Glomerular visceral epithelial cell (primary cell): ENCODE data around the gene AP3S1.
"Not testable (repeated sequence)": the region's sequence is repeated elsewhere in the genome, so short reads cannot be mapped to it uniquely, and the experiment has no call there.

Experiments
- DNase-seq: peaks from one replicate; pipeline ENCODE4 v3.0.0-alpha.2; 2016; ENCODE audit errors: extremely low spot score

Gene AP3S1

DNA sequence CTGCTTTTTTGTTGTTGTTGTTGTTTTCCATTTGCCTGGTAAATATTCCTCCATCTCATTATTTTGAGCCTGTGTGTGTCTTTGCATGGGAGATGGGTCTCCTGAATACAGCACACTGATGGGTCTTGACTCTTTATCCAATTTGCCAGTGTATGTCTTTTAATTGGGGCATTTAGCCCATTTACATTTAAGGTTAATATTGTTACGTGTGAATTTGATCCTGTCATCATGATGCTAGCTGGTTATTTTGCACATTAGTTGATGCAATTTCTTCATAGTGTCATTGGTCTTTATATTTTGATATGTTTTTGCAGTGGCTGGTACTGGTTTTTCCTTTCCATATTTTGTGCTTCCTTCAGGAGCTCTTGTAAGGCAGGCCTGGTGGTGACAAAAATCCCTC lies 16.8 kb upstream of the AP3S1 start:
- DNase-seq = not testable (repeated sequence)

DNA sequence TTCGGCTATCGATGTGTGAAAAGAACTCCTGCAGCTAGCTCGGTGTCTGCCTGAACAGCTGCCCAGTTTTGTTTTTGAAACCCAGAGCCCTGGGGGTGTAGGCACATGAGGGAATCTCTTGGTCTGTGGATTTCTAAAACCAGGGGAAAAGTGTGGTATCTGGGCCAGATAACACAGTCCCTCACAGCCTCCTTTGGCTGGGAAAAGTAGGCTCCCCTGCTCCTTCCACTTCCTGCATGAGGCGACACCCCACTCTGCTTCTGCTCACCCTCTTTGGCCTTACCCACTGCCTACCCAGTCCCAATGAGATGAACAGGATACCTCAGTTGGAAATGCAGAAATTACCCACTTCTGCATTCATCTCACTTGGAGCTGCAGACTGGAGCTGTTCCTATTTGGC lies 15.8 kb upstream of the AP3S1 start:
- DNase-seq = no peak

DNA sequence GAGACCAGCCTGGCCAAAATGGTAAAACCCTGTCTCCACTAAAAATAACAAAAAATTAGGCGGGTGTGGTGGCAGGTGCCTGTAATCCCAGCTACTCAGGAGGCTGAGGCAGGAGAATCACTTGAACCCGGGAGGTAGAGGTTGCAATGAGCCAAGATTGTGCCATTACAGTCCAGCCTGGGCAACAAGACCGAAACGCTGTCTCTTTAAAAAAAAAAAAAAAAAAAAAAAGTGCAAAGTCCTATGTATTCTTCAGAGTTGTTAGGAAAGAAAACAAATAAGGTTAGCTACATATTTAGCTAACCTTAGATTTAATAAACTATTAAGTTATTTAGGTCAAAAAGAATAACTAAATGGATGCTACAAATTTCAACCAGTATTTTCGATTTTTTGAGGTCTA lies 11.8 kb upstream of the AP3S1 start:
- DNase-seq = no peak

DNA sequence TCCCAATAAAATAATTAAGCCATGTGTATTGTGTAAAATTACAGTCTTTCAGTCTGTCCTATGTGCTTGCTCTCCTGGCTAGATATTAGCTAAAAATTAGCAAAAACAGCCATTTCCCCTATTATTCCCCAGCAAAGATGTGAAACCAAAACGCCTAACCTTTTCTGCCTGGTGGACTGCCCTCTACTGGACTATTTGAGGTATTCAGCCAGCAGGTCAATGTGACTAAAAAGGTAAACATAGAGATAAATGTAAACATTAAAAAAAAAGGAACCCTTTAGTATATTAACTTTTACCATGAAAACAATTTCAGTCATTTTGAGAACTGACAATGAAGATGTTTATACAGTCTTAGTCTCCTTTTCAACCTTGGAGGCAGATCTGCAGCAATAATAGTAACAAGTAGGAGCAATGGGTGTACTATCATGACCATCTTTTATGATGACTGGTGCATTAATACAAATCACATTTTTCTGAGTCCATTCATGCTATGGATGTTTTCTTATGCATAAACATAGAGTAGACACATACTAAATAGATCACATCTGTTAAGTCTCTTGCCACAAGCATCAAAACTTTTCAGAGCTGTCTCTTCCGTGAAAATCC lies 10.5 kb upstream of the AP3S1 start:
- peak; percentile 43 for DNase-seq

DNA sequence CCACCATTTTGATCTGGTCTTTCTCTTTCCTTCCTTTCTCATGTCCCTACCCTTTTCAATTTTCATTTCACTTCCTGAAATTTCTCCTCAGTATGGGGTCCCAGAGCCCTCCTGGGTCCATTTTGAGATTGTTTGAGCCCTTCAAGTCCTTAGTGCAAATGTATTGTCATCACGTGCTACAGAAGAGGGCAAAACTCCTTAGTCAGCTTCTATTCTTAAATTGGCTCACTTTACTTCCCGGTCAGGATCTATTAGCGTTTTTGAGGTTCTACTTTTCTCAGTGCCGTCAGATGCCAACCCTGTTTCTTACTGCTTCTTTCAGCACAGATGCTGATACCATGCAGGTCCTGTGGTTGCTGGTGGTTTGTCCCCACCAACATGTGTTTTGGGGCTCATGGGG lies 6.3 kb upstream of the AP3S1 start:
- no peak for DNase-seq

DNA sequence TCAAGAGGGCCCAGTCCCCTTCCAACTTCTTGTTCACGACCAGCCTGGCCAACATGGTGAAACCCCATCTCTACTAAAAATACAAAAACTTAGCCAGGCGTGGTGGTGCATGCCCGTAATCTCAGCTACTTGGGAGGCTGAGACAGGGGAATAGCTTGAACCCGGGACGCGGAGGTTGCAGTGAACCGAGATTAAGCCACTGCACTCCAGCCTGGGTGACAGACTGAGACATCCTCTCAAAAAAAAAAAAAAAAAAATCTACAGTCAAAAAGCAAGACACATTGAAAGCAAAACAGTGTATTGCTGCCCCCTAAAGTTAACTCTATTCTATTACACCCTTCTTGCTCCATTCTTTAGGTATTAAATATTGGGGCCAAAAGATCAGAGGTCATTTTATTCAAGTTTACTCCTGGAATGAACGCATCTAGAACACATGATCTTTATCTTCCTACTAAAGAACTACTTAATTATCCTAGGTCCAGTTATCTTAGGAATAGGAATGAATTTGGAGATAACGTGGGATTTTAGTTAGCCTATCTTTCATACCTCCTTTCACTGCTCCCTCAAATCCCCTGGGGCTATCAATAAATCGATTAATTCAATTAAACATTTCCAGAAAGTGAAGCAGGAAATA lies 2.7 kb upstream of the AP3S1 start:
- DNase-seq = peak; percentile 51

DNA sequence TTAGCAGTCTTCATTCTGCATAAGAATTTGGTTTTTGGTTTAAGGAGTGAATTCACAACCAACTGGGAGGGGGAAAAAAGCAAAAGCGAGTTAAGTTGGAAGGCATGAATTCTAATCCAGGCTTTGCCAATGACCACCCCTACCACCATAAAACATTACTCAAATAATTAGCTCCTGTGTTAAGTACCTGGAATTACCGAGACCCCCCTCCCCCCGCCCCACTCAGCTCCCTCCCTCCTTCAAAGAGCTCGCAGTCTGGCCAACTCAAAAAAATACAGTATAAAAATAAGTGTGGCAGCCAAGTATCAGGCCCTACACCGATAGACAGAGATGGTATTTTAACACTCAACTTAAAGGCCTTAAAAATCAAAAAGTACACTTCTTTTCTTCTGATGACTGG lies 862 bp upstream of the AP3S1 start:
- DNase-seq = no peak

DNA sequence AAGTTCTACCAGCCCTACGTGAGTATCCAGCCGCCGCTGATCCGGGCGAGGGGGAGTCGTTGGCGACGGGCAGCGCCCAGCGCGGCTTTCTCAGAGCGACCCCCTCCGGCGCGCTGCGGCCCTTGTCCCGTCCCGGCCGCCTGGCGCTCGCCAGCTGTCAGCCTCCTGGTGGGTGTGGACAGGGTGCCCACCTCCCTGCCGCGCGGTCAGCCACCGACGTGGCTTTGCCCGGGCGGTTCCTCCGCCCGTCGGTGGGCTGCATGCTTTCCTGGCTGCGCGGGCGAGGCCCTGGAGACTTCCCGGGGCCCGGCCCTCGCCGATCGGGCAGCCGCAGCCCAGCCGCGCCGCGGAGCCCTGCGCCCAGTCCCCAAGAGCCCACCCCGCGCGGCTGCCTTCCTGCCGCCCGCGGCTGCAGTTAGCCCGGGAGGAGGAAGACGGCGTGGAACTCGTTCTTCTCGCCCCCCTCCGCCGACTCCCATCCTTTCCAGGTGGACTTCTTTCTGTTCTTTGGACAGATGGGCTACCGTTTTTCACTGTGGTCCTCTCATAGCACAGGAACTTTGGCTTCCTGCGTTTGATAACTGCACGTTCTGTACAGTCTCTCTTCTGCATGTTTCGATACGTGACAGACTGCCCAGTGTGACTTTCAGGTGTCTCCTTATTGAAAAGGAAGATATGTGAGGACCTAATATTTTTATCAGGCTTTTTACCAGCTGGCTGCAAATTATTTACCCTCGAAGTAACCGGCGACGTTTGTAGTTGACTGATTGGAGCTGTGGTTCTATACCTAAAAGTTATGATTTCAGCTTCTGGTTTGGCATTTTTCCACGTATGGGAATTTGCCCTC lies 577 bp downstream of the AP3S1 start:
- DNase-seq = peak; percentile 74

DNA sequence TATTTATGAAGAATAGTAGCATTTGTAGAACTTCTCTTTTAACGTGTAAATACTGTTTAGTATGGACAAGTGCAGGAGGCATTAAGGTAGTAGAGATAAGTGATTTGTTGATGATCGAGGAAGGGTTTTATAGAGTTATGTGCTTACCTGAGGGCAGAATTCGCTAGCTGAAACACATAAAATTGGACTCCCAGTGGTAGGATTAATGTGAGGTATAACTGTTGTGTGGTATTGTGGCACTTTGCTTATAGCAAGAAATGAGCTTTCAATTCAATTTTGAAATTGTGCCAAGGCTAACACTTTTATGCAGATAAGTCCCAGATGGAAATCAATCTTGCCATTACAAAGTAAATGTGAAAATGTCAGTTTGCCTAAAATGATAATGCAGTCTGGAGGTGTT lies 1.2 kb downstream of the AP3S1 start:
- no peak for DNase-seq

DNA sequence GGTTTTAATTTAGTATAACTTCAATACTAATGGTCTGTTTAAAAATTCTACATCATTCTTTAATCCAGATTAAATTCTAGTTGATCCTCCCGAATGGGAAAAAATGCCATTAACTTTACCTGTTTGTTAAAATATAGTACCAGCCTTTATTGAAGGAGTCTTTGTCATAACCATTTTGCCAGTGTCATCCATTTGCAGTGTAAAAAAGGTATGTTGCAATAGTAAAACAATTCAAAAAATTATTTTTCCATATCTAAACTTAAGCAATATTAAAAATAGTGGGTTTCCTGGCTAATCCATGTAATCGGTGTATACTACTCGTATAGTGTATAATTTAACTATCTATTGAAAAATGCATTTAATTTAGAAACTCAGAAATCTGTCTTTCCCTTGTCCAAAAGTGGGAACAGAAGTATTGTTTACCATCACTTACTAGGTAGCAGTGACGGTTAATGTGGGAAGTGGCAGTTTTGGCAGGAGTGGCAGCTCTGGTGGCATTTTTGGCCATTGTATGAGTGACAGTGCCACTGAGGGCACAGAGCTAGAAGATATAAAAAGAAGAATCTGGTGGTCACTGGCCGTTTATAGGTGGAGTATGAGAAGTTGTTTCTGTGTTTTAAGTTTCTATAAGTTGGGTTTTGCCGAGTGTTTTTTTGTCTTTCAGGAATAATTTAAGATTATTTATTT lies 1.9 kb downstream of the AP3S1 start:
- no peak for DNase-seq

DNA sequence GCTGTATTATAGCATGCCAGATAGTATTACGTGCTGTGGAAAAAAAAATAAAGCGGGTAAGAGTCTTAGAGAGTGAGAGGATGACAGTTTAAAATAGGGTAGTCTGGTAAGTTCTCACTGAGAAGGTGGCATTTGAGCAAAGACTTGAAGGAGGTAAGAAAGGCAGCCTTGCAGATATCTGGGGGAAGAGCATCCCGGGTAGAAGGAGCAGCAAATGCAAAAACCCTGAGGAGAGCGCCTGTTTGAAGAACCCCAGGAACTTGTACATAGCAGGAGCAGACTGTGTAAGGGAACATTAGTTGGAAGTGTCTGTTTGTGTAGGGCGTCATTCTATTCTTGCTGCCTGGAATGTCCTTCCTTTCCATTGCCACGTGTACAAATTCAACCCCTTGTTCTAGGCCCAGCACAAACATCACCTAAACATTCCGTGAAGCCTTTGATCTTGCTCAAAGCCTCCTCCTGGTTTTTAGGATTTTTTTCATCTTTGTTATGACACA lies 2.6 kb downstream of the AP3S1 start:
- no peak for DNase-seq

DNA sequence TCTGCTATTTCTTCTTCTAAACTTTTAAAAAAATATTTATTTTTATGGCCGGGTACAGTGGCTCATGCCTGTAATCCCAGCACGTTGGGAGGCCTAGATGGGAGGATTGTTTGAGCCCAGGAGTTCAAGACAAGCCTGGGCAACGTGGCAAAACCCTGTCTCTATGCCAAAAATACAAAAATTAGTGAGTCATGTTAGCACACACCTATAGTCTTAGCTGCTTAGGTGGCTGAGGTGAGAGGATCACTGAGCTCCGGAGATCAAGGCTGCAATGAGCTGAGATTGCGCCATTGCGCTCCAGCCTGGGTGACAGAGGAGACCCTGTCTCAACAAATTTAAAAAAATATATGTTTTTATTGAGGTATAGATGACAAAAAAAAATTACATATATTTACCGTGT lies 5.6 kb downstream of the AP3S1 start:
- no peak for DNase-seq

DNA sequence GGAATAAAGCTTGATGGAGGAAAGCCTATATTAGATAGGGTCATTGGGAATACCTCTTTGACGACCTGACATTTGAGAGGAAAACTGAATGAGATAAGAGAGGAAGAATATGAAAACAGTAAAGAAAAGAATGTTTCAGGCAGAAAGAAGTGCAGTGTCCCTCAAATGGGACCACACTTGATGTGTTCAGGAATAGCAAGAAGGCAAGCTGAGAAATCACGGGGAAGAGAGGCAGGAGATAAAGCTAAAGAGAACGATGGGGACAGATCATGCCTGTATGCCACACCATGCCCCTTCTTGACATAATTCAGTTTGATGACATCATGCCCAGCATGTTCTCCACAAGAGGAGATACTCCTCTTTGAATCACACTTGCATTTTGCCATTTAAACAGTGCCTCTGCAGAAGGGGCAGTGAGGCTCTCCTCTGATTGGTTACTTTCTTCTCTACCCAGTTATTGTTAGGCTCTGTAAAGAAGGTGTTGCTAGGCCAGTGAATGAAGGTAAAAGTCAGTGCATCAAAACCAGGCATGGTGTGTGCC lies 7.6 kb downstream of the AP3S1 start:
- DNase-seq = no peak

DNA sequence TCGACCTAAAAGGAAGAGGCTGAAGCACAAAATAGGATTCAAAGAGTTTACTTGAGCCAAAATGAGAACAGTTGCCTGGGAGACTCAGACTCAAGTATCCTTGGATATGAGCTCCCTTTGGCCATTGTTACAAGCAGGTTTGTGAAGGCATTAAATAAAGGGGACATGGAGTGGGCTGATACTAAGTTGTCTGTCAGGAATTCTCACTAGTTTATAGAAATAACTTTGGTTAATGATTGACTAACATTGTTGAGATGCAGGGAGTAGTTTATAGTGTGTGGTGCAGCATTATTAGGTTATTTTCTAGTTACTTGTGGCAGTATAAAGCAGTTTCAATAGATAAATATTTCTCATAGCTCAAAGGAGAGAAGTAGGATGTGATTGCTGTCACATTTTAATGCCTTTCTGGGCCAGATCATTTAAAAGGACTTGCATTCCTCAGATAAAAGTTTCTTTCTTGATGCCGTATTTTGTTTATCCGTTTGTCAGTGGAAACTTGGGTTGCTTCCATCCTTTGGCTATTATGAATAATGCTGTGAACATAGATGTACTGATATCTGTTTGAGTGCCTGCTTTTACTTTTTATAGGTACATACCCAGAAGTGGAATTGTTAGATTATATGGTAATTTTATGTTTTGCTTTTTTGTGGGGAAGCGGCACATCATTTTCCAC lies 9.1 kb downstream of the AP3S1 start:
- no peak for DNase-seq

DNA sequence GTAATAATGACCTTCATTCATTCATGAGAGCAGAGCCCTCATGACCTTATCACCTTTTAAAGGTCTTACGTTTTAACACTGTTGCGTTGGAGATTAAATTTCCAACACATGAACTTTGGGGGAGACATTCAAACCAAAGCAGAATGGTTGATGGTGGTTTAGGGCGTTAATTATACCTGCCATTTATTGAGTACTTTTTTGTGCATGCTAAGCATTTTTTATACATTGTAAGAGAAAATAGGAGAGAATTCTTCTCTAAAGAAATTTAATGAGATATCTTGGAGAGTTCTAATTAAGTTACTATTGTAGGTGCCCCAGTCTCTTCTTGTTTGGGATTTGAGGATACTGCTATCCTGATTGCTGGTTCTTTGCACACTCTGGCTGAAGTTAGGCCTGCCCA lies 12.4 kb downstream of the AP3S1 start:
- no peak for DNase-seq

DNA sequence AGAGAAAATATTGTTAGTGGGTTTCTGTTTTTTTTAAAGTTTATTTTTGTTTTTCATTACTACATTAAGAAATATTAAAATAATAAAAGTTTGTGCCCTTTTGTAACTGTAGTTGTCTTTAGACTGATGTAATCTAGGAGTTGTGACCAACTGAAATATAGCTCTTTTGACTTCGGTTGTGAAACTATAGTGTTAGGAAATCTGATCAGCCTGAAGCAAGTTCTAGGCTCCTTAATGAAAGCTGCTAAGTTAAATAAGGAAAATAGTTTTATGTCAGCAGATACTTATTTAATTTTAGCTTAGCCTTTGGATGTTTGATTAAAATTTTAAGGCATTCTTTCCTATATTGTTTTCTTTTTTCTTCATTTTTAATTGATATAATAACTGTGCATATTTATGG lies 14.2 kb downstream of the AP3S1 start:
- no peak for DNase-seq

DNA sequence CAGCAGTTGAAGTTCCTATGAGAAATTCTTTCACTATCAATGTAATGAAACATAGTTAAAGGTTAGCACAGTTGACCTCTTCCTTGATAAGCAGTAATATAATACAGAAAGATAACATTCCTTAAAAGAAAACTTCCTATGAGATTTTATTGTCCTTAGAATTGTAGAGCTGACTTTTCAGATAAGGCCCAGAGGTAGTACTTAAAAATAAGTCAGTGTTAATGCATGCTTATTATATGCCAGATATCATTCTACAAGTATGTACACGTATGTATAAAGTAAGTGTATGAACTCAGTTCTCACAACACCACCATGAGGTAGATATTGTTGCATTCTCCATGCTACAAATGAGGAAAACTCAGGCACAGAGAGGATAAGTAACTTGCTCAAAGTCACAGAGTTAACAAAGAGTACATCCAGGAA lies 15.3 kb downstream of the AP3S1 start:
- no peak for DNase-seq

DNA sequence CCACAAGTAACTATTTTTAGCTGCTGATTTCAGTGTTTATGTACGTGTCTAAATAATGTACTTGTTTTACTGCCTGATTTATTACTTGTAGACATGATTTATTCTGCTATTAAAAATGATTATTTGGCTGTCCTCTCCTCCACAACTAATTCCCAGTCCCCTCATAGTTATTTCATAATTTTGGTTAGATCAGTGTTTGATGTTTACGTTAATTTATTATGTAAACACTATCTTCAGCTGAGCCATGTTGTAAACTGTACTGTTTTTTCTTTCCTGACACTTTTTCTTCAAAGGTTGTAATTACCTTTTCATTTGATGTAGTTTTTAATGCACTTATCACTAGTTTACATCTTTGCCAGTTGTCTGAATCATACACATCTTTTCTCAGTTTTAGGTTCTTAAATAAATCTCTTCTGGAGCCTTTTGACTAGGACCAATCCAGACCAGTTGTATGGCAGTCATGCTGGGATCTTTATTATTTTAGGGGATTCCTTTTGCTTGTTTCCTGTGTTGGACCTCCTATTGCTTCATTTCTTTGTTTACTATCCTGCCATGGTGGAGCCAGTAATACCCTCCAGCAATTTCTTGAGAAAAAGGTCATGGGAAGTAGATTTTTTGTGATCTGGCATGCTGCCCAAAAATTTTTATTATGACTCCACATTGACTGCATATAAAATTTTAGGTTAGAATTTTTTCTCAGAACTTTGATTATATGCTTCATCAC lies 16.1 kb downstream of the AP3S1 start:
- DNase-seq = no peak

DNA sequence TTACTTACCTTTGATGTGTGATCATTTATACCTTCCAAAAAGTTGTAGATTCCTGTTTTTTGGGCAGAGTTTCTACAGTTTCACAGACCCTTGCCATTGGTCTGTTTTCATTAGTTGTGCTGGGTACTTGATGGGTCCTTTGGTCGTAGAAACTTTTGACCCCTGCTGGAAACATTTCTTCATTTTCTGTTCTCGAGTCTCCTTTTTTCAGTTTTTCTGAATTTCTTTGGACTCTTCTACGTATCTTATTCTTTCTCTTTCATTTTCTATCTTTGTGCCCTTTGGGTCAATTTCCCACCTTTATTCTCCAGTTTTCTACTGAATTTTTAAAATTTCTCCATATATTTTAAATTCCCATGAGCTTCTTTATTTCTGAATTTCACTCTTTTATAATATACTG lies 16.7 kb downstream of the AP3S1 start:
- no peak for DNase-seq

DNA sequence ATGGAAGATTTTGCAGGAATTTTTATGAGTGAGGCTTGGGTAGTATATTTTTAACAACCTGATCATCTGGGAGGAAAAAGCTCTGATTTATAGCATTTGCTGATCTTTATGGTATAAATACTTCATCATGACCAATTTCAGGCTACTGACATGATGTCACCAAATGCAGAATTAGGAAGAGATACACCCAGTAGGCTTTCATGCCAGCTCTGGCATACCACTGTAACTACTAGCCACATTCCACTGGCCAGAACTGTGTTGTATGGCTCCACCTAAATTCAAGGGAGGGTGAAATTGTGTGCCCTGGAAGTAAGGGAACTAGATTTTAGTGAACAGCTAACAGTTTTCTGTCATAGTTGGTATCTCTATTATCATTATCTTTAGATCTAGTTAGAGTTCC lies 17.6 kb downstream of the AP3S1 start:
- no peak for DNase-seq

DNA sequence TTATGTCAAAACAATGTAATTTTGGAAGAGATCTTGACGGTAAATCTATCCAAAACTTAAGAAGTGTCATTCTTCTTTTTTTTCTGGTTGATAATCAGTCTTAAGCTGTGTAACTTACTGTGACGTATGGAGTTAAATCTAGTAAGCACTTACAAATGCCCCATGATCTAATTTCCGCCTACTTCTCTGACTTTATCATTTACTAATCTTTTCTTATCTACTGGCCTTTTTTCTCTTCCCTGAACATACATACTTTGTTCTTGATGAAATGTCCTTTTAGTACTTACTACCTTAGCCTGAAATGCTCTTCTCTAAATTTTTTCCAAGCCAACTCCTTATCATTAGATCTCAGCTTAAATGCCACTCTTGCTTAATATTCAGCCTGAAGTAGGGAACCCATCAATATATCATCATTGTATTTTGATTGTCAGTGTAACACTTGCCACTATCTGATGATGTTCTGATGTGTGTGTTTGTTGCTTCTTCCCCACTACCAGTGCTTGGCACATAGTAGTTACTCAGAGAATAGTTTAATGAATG lies 27.6 kb downstream of the AP3S1 start:
- no peak for DNase-seq
